ENCODE measurements around the gene SPSB4. TPM values are rescaled to one million over a fixed set of nuclear protein-coding genes. Genes with fewer than 3 reads are reported as not detected.

Gene SPSB4
- total and polyA plus RNA-seq, 2 experiments from 2014 or later = 57.0 to 82.2 TPM

GRCh38 chr3:141147657-141148056 is 96.5 kb downstream of the SPSB4 start:
- no peak for TF ChIP-seq CTCF (IDR thresholded peaks at IDR 0.05; ENCODE audit: low read depth, low read length)
- no peak for DNase-seq (ENCODE audit: low read depth in 1 of 2, low spot score in 1 of 2)
- Histone ChIP-seq H3K4me1 (ENCODE audit: low read depth) (peaks cover 20% of the 10 kb centered on the region), H3K36me3 (no peaks in the 10 kb centered on the region), H3K9me3 (ENCODE audit: low read depth) (no peaks in the 10 kb centered on the region), H3K4me3 (no peak overlapping the region), H3K27me3 (no peaks in the 10 kb centered on the region), H3K27ac (no peak overlapping the region)

GRCh38 chr3:141148169-141148568 is 97.0 kb downstream of the SPSB4 start:
- no peak for DNase-seq (ENCODE audit: low read depth in 1 of 2, low spot score in 1 of 2)
- H3K9me3 ChIP-seq (ENCODE audit: low read depth) = no peaks in the 10 kb centered on the region
- H3K4me3 ChIP-seq = no peak overlapping the region
- H3K36me3 ChIP-seq = no peaks in the 10 kb centered on the region
- no peaks in the 10 kb centered on the region for H3K27me3 ChIP-seq
- H3K4me1 ChIP-seq (ENCODE audit: low read depth) = peaks cover 25% of the 10 kb centered on the region
- H3K27ac ChIP-seq = no peak overlapping the region
- no peak for TF ChIP-seq CTCF (IDR thresholded peaks at IDR 0.05; ENCODE audit: low read depth, low read length)

- DNase-seq (ENCODE audit: low read depth in 1 of 2, low spot score in 1 of 2) = no peak
- TF ChIP-seq CTCF (IDR thresholded peaks at IDR 0.05; ENCODE audit: low read depth, low read length) = no peak
- H3K4me3 ChIP-seq = no peak overlapping the region
- H3K36me3 ChIP-seq = no peaks in the 10 kb centered on the region
- H3K4me1 ChIP-seq (ENCODE audit: low read depth) = peaks cover 28% of the 10 kb centered on the region
- no peak overlapping the region for H3K27ac ChIP-seq
- no peaks in the 10 kb centered on the region for H3K9me3 ChIP-seq (ENCODE audit: low read depth)
- no peaks in the 10 kb centered on the region for H3K27me3 ChIP-seq
Measured at GRCh38 chr3:141148770-141149169, 97.6 kb downstream of the SPSB4 start.

GRCh38 chr3:141150081-141150830 is 99.1 kb downstream of the SPSB4 start:
- Histone ChIP-seq H3K27me3 (no peaks in the 10 kb centered on the region), H3K4me3 (no peak overlapping the region), H3K9me3 (ENCODE audit: low read depth) (no peaks in the 10 kb centered on the region), H3K4me1 (ENCODE audit: low read depth) (peaks cover 28% of the 10 kb centered on the region), H3K27ac (no peak overlapping the region), H3K36me3 (no peaks in the 10 kb centered on the region)
- DNase-seq (ENCODE audit: low read depth in 1 of 2, low spot score in 1 of 2) = no peak
- TF ChIP-seq CTCF (IDR thresholded peaks at IDR 0.05; ENCODE audit: low read depth, low read length) = no peak

GRCh38 chr3:141150931-141151330 is 99.8 kb downstream of the SPSB4 start:
- TF ChIP-seq CTCF (IDR thresholded peaks at IDR 0.05; ENCODE audit: low read depth, low read length) = no peak
- H3K27me3 ChIP-seq = no peaks in the 10 kb centered on the region
- H3K4me1 ChIP-seq (ENCODE audit: low read depth) = peaks cover 28% of the 10 kb centered on the region
- no peak for DNase-seq (ENCODE audit: low read depth in 1 of 2, low spot score in 1 of 2)
- H3K36me3 ChIP-seq = no peaks in the 10 kb centered on the region
- no peak overlapping the region for H3K4me3 ChIP-seq
- H3K27ac ChIP-seq = no peak overlapping the region
- no peaks in the 10 kb centered on the region for H3K9me3 ChIP-seq (ENCODE audit: low read depth)

Measured in cardiac muscle cell (in vitro differentiated cells and primary cell).